BLaER1 treated with 17β-estradiol and CSF1 and Interleukin-3, amounts not matched to agents 10 nM and 100 nM (cell line): ENCODE data around the gene CACNG7.

Source experiments
- H3K27ac ChIP-seq, 11 experiments: shearing (Covaris generic); formaldehyde crosslinking; 2 replicates each; pipeline ENCODE4 v1.8.1; 2022
- H3K27me3 ChIP-seq, 11 experiments: shearing (Covaris generic); formaldehyde crosslinking; 2 replicates each; pipeline ENCODE4 v1.8.1; 2022
- H3K36me3 ChIP-seq, 11 experiments: shearing (Covaris generic); formaldehyde crosslinking; 2 replicates each; pipeline ENCODE4 v1.8.1; 2022
- H3K4me1 ChIP-seq, 10 experiments: shearing (Covaris generic); formaldehyde crosslinking; 2 replicates each; pipeline ENCODE4 v1.8.1; 2022
- H3K4me2 ChIP-seq, 11 experiments: shearing (Covaris generic); formaldehyde crosslinking; 2 replicates each; pipeline ENCODE4 v1.8.1; 2022
- H3K4me3 ChIP-seq, 10 experiments: shearing (Covaris generic); formaldehyde crosslinking; 2 replicates each; pipeline ENCODE4 v1.8.1; 2022
- H3K9ac ChIP-seq, 11 experiments: shearing (Covaris generic); formaldehyde crosslinking; 2 replicates each; pipeline ENCODE4 v1.8.1; 2022
- H3K9me3 ChIP-seq, 11 experiments: shearing (Covaris generic); formaldehyde crosslinking; replicated peaks in 1 of 11; 2 replicates each; pipeline ENCODE4 v1.8.1; 2022
- H4K20me1 ChIP-seq, 11 experiments: shearing (Covaris generic); formaldehyde crosslinking; 2 replicates each; pipeline ENCODE4 v1.8.1; 2022
- Cebpa-rat ChIP-seq, 11 experiments: shearing (Covaris generic); IDR thresholded peaks; 2 replicates each; pipeline ENCODE4 v1.8.1; 2022

The CACNG7 gene, protein sequence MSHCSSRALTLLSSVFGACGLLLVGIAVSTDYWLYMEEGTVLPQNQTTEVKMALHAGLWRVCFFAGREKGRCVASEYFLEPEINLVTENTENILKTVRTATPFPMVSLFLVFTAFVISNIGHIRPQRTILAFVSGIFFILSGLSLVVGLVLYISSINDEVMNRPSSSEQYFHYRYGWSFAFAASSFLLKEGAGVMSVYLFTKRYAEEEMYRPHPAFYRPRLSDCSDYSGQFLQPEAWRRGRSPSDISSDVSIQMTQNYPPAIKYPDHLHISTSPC

DNA sequence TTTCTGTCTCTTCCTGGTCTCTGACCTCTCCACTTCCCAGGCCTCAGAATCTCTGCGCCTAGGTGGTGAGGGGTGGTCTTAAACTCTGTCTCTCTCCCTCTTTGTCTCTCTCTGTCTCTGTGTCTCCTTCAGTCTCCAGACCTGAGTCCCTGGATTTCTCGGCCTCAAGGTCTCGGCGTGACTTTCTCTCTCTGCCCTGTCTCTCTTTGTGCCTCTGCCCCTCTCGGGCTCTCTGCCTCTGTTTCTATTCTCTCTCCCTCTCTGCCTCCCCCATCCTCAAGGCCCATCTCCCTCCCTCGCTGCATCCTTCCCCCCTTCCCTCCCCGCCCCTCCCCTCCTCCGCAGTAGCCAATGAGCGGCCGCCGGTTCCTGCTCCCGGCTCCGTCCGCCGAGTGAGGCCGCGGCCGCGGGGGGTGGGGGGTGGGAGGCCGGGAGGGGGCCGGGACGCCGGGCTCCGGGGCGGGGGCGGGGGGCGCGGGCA, at the start of gene CACNG7:
Gene CACNG7 (plus strand): TSS at position 344 of the 481 bp plus-strand sequence. CDS start 3,554 bp downstream, outside the sequence.
- Histone ChIP-seq H3K36me3 (no peaks in the 10 kb centered on the region), H3K9ac (no peak within 1 kb of the TSS), H3K27me3 (peaks cover 87 to 98% (median 93%) of the 10 kb centered on the region in 11 experiments)

DNA sequence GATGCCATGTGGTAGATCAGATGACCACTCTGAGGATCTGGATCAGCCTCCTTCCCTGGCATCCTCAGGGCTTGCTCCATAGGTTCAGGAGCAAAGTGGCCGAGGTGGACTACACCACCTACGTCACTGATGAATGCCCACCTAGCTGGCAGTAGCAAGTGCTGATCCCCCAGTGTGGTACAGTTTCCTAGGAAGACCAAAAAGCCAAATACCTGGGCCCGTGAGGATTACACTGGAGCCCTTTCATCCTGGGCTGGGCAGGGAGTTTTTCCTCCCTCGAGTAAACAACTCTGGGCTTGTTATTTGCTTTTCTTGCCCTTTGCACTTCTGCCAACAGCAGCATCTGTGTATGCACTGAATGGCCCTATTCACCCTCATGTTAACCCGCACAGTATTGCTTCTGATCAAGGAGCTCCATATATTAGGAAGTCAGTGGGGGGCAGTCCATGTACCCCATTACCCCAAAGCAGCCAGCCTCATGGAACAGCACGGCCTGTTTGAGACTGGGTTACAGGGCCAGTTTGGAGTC, 44.7 kb upstream of the CACNG7 start:
- H4K20me1 ChIP-seq, result peaks cover 0 to 13% (median 6%) of the 10 kb centered on the region in 11 experiments; a peak in 7 of 22 replicates
- peak overlapping the region in 8 of 11 experiments; percentile 85 to 100 (median 92); a peak in 14 of 22 replicates for H3K27ac ChIP-seq
- no peak overlapping the region for H3K4me3 ChIP-seq
- peak overlapping the region in 6 of 11 experiments; percentile 13 to 97 (median 83); a peak in 6 of 22 replicates for H3K9ac ChIP-seq
- no peaks in the 10 kb centered on the region for H3K36me3 ChIP-seq
- TF ChIP-seq Cebpa-rat (IDR thresholded peaks at IDR 0.05), result no peak
- H3K4me1 ChIP-seq, result peaks cover 23 to 43% (median 31%) of the 10 kb centered on the region in 10 experiments
- H3K27me3 ChIP-seq, result no peaks in the 10 kb centered on the region
- peak overlapping the region in 10 of 11 experiments; percentile 85 to 99 (median 96); a peak in 15 of 22 replicates for H3K4me2 ChIP-seq
- no peaks in the 10 kb centered on the region for H3K9me3 ChIP-seq

More for the DNA sequence above, at the start of gene CACNG7:
- Histone ChIP-seq H3K4me2 (peak within 1 kb of the TSS in 7 of 11 experiments; percentile 4 to 78 (median 35); a peak in 12 of 22 replicates), H3K4me1 (peaks cover 0 to 38% (median 13%) of the 10 kb centered on the region in 10 experiments; a peak in 12 of 20 replicates), H3K4me3 (0 out of 20 replicates have a peak within 1 kb of the TSS, but pooled peaks of 1 of the 10 experiments have one; percentile 10), H3K27ac (no peak within 1 kb of the TSS), H3K9me3 (no peaks in the 10 kb centered on the region), H4K20me1 (peaks cover 0 to 40% (median 0%) of the 10 kb centered on the region in 11 experiments; a peak in 7 of 22 replicates)
- TF ChIP-seq Cebpa-rat (IDR thresholded peaks at IDR 0.05), result no peak

DNA sequence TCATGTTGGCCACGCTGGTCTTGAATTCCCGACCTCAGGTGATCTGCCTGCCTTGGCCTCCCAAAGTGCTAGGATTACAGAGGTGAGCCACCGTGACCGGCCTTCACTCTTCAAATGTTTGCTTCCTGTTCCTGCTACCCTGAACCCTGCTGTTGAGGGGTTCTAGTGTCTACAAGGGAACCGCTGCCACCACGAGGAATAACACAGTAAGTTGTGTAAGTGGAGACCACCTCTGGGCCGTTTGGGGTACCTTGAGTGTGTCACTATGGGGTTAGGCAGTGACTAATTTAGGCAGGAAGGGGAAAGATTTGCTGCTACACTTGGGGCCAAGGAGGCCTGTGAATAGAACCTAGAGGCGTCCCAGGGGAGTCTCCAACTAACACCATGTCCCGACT, 43.6 kb upstream of the CACNG7 start:
- H3K4me1 ChIP-seq, result peaks cover 23 to 43% (median 33%) of the 10 kb centered on the region in 10 experiments
- H4K20me1 ChIP-seq, result peaks cover 0 to 16% (median 6%) of the 10 kb centered on the region in 11 experiments; a peak in 9 of 22 replicates

DNA sequence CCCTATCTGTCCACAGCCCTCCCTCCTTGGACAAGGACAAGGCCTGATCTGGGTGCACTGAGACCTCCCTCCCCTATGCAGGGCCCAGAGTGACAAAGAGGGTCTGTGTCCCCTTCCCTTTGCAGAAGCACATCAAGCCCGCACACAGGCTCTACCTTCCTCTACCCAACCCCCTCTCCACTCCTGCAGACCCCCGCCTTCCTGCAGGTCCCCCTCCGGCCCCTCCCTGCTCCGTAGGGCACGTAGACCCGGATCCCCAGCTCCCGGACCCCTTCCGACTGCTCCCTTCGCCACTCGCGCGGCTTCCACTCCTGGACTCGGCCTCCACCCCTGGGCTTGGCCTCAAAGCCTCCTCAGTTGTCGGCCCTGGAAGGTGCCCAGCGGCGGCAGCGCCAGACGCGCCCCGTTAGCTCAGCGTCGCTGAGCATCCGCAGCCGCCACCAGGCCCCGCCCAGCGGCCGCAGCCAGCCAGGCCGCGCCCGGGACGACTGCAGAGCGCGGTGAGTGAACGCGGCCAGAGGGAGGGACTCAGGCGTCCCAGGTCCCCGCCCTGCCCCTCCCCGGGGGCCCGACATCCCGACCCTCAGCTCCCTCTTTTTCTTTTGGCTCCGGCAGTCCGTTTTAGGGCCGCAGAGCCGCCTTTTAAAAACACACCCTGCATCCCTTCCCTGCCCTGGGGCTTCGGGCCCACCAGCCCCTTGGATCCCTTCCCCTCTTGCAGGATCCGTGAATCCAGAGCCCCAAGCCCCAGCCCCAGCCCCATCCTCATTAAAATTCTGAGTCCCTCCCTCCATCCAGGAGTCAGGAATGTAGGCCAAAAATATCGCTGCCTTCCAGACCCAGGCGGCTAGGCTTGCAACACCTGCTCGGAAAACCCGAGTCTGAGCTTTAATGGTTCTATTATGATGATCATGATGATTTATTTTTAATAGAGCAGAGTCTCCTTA, 42.9 kb upstream of the CACNG7 start:
- H3K4me3 ChIP-seq, result peak overlapping the region; percentile 55 to 73 (median 64)
- peak overlapping the region; percentile 75 to 99 (median 87) for H3K9ac ChIP-seq
- H3K27ac ChIP-seq, result peak overlapping the region; percentile 85 to 100 (median 93)
- H4K20me1 ChIP-seq, result peaks cover 5 to 23% (median 9%) of the 10 kb centered on the region in 11 experiments; a peak in 12 of 22 replicates
- H3K4me1 ChIP-seq, result peaks cover 30 to 50% (median 39%) of the 10 kb centered on the region in 10 experiments
- peak overlapping the region; percentile 85 to 99 (median 97) for H3K4me2 ChIP-seq
- H3K36me3 ChIP-seq, result peaks cover 0 to 6% (median 2%) of the 10 kb centered on the region in 11 experiments; a peak in 8 of 22 replicates
- no peak for TF ChIP-seq Cebpa-rat (IDR thresholded peaks at IDR 0.05)
- H3K27me3 ChIP-seq, result no peaks in the 10 kb centered on the region
- no peaks in the 10 kb centered on the region for H3K9me3 ChIP-seq

More for the DNA sequence above, 43.6 kb upstream of the CACNG7 start:
- Histone ChIP-seq H3K9ac (peak overlapping the region; percentile 75 to 99 (median 87)), H3K27me3 (no peaks in the 10 kb centered on the region), H3K36me3 (no peaks in the 10 kb centered on the region), H3K4me2 (peak overlapping the region; percentile 85 to 99 (median 97)), H3K4me3 (peak overlapping the region; percentile 55 to 73 (median 64)), H3K27ac (peak overlapping the region; percentile 85 to 100 (median 93)), H3K9me3 (no peaks in the 10 kb centered on the region)
- TF ChIP-seq Cebpa-rat (IDR thresholded peaks at IDR 0.05), result no peak

DNA sequence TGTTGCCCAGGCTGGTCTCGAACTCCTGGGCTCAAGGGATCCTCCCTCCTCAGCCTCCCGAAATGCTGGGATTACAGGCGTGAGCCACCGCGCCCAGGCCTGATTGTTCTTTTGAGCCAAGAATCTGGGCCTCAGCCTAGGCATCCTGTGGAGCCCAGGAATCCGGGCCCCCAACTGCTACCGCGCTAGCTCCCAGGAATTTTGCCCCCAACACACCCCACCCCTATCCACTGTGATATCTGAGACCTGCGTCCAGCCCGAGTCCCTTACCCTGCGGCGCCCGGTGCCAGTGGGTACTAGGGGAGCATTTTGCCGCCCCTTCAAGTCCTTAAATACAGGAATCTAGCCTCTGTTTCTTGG, 42.2 kb upstream of the CACNG7 start:
- peak overlapping the region; percentile 85 to 99 (median 97) for H3K4me2 ChIP-seq
- TF ChIP-seq Cebpa-rat (IDR thresholded peaks at IDR 0.05), result no peak
- H3K36me3 ChIP-seq, result peaks cover 0 to 12% (median 4%) of the 10 kb centered on the region in 11 experiments; a peak in 10 of 22 replicates
- peak overlapping the region; percentile 75 to 99 (median 87) for H3K9ac ChIP-seq
- no peaks in the 10 kb centered on the region for H3K9me3 ChIP-seq
- no peaks in the 10 kb centered on the region for H3K27me3 ChIP-seq
- H4K20me1 ChIP-seq, result peaks cover 8 to 30% (median 16%) of the 10 kb centered on the region in 11 experiments; a peak in 14 of 22 replicates
- peak overlapping the region; percentile 85 to 100 (median 93) for H3K27ac ChIP-seq
- peak overlapping the region; percentile 55 to 73 (median 64) for H3K4me3 ChIP-seq
- peaks cover 36 to 50% (median 45%) of the 10 kb centered on the region in 10 experiments for H3K4me1 ChIP-seq

DNA sequence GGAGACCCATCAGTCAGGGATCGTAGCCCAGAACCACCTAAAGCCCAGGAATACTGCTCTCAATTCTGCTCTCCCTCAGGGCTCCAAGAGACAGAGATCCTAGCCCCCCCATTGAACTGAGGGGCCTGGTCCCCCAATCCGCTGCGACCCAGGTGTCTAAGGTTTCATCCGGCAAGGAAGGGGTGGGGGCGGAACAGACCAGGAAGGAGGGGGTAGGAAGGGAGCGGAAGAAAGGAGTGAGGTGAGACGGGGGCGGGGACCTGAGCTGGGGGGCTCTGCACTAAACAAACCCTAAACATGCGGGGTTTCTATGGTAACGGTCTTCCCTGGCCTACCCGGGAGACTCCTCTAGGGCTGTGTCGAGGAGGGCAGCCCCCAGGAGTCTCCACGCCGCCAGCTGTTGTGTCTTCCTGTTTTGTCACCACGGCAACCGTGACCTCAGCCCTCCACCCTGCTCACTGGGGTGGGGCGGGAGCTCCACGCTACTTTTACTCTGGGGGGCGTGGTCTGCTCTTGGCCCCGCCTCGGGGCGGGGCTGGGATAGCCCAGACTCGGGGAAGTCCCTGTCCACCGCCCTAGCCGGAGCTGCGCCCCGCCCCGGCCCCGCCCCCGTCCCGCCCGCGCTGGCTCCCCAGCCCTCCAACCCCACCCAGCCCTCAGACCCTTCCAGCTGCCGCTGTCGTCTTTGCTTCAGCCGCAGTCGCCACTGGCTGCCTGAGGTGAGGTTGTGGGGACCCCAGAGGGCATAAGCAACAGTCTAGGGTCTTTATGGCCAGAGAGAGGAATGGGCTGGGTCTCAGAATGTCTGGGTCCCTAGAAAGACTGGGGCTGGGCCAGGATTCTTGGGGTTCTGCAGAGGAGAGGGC, 41.6 kb upstream of the CACNG7 start, which contains the start of gene MYADM:
Gene MYADM (plus strand): TSS at position 659 of the 866 bp plus-strand sequence. CDS start 5,647 bp downstream, outside the sequence.
- H3K9ac ChIP-seq, result peak within 1 kb of the TSS; percentile 93 to 100 (median 97)
- H3K4me2 ChIP-seq, result peak within 1 kb of the TSS; percentile 85 to 100 (median 98)
- H4K20me1 ChIP-seq, result peaks cover 13 to 36% (median 22%) of the 10 kb centered on the region in 11 experiments; a peak in 18 of 22 replicates
- no peaks in the 10 kb centered on the region for H3K9me3 ChIP-seq
- H3K27me3 ChIP-seq, result no peaks in the 10 kb centered on the region
- H3K4me1 ChIP-seq, result peaks cover 42 to 55% (median 51%) of the 10 kb centered on the region in 10 experiments
- peak within 1 kb of the TSS; percentile 95 to 100 (median 97) for H3K27ac ChIP-seq
- H3K4me3 ChIP-seq, result peak within 1 kb of the TSS; percentile 76 to 99 (median 92)
- H3K36me3 ChIP-seq, result peaks cover under 1 to 18% (median 10%) of the 10 kb centered on the region in 11 experiments; a peak in 19 of 22 replicates
- TF ChIP-seq Cebpa-rat (IDR thresholded peaks at IDR 0.05), result no peak

DNA sequence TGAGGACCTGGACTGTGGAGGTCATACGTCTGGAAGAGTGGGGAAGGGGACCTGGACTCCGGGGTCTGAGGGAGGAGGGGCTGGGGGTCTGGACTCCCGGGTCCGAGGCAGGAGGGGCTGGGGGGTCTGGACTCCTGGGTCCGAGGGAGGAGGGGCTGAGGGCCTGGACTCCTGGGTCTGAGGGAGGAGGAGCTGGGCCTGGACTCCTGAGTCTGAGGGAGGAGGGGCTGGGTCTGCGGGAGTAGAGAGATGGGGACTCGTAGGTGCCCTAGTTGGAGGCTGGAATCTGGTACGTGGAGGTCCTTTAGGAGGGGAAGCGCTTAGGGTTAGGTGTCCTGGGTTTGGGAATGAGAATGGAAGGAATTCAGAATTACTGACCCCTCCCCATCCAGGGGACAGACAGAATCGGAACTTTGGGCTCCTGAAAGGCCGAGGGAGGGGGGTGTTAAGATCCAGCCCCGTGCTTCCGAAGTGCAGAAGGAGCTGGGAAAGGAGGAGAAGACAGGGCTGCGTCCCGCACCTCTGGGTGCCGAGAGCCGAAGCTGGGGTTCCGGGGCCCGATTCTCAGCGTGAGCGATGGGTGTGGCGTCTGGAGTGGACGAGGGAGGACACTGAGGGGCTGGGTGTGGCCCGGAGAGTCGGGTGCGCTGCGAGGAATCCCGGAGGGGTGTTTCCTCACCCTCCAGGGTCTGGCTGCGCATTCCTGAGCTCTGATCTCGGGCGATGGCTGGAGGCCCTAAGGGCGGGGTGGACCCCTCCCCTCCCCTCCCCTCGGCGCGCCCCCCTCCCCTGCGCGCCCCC, 40.8 kb upstream of the CACNG7 start:
- Histone ChIP-seq H3K4me2 (peak overlapping the region; percentile 70 to 100 (median 95)), H3K27ac (peak overlapping the region; percentile 95 to 100 (median 97)), H3K36me3 (peaks cover 9 to 27% (median 18%) of the 10 kb centered on the region in 11 experiments), H4K20me1 (peaks cover 21 to 44% (median 30%) of the 10 kb centered on the region in 11 experiments; a peak in 21 of 22 replicates), H3K27me3 (no peaks in the 10 kb centered on the region), H3K4me3 (peak overlapping the region; percentile 76 to 99 (median 92)), H3K4me1 (peaks cover 51 to 63% (median 59%) of the 10 kb centered on the region in 10 experiments), H3K9me3 (no peaks in the 10 kb centered on the region), H3K9ac (peak overlapping the region; percentile 93 to 100 (median 96))
- no peak for TF ChIP-seq Cebpa-rat (IDR thresholded peaks at IDR 0.05)
